SK-N-SH treated with all-trans-retinoic acid at 6 μM for 48 hours (cell line): ENCODE data around the gene NUMB.

Source experiments
- PPARA ChIP-seq: fragments of 250-450 bp; sonication (Bioruptor Pico); IDR thresholded peaks from 2 replicates; pipeline ENCODE4 v1.5.0; 2020; ENCODE audit warnings: mild to moderate bottlenecking, borderline replicate concordance
- RARB ChIP-seq: fragments of 250-450 bp; sonication (Bioruptor Pico); IDR thresholded peaks from 2 replicates; pipeline ENCODE4 v1.8.0; 2021; ENCODE audit warnings: mild to moderate bottlenecking, moderate library complexity
- TCF4 ChIP-seq: fragments of 250-450 bp; sonication (Bioruptor Pico); IDR thresholded peaks from 2 replicates; pipeline ENCODE4 v1.8.0; 2021; ENCODE audit warnings: mild to moderate bottlenecking, moderate library complexity, borderline replicate concordance
- TF ChIP-seq, protein P1 (sequence below): fragments of 250-450 bp; sonication (Bioruptor Pico); IDR thresholded peaks from 2 replicates; pipeline ENCODE4 v1.8.0; 2021; ENCODE audit warnings: low read depth, mild to moderate bottlenecking, moderate library complexity, borderline replicate concordance

DNA sequence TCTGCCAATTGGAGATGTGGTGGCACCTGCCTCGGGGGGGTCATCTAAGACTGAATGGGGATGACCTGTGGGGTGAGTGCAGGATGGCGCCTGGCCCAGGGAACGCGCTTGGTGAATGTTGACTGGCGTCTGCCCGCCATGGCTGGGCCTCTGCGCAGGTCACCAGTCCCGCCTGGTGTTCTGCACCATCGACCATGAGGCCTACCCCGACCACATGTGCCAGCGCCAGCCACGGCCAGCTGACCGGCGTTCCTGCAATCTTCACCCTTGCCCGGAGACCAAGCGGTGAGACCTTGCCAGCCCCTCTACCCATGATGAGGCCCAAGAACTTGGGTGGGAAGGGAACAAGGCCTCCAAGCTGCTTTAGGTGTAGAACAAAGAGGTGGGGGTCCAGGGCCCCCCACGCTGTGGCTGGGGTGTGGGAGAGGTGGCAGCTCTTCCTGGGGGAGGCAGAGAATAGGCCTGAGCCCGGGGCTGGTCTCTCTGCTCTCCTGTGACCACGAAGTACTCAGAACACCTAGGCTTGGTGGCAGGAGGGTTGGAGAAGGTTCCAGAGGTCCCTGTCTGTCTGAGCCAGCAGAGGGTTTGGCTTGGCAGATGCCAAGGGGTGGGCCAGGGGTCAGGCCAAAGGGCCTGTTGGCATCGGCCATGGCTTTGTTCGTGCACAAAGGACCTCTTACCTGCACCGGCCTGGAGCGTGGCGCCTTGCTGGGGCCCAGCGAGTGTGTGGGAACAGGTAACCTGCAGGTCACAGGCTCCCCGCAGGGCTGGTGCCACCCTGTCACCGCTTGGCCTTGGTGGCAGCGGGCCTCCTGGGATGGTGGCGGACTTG, 205.6 kb downstream of the NUMB start:
- TF ChIP-seq PPARA (CRISPR knock-in tag) (no peak), RARB (no peak), TCF4 (CRISPR knock-in tag) (no peak)
- TF ChIP-seq, protein P1, sequence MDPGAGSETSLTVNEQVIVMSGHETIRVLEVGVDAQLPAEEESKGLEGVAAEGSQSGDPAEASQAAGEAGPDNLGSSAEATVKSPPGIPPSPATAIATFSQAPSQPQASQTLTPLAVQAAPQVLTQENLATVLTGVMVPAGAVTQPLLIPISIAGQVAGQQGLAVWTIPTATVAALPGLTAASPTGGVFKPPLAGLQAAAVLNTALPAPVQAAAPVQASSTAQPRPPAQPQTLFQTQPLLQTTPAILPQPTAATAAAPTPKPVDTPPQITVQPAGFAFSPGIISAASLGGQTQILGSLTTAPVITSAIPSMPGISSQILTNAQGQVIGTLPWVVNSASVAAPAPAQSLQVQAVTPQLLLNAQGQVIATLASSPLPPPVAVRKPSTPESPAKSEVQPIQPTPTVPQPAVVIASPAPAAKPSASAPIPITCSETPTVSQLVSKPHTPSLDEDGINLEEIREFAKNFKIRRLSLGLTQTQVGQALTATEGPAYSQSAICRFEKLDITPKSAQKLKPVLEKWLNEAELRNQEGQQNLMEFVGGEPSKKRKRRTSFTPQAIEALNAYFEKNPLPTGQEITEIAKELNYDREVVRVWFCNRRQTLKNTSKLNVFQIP: no peak
